ENCODE results near the gene CCDC92. TPM values are rescaled to one million over a fixed set of nuclear protein-coding genes. Genes with fewer than 3 reads are reported as not detected.

The CCDC92 gene
- total RNA-seq, 4 donors from 2014 or later, result 14.8 to 48.8 (median 21.1) TPM

- Histone ChIP-seq H3K4me1 (peaks cover 0 to 34% (median 5%) of the 10 kb centered on the region in 4 donors), H3K27ac (no peak overlapping the region), H3K27me3 (no peaks in the 10 kb centered on the region), H3K9me3 (no peaks in the 10 kb centered on the region), H3K4me3 (no peak overlapping the region), H3K36me3 (no peaks in the 10 kb centered on the region)
- no peak for TF ChIP-seq CTCF (IDR thresholded peaks at IDR 0.05)
- TF ChIP-seq POLR2A (IDR thresholded peaks at IDR 0.05), result no peak
- TF ChIP-seq POLR2AphosphoS5 (IDR thresholded peaks at IDR 0.05), result no peak
- no peak for TF ChIP-seq EP300 (IDR thresholded peaks at IDR 0.05; ENCODE audit: low read depth)
- intact Hi-C loops (cut with DNase I; ENCODE audit: low total_unique reads), result no loop called here
- in situ Hi-C loops (cut with MboI; ENCODE audit: low pct_ligation_motif_present in 1 of 4, low pct_unique_long_range_greater_than_20kb in 1 of 4, low sequenced_read_pairs in 3 of 4), result no loop called here
- 67 to 70% methylated on average over 9 to 12 of the region's 12 CpGs for WGBS, 2 donors (ENCODE audit: low coverage in 1 of 2)
- peak; percentile 33 for DNase-seq
Measured at GRCh38 chr12:123961585-123962345, 10.9 kb downstream of the CCDC92 start.

GRCh38 chr12:123960856-123961255, 11.8 kb downstream of the CCDC92 start:
- DNase-seq, result no peak
- H3K4me3 ChIP-seq, result no peak overlapping the region
- H3K27me3 ChIP-seq, result no peaks in the 10 kb centered on the region
- in situ Hi-C loops (cut with MboI; ENCODE audit: low pct_ligation_motif_present in 1 of 4, low pct_unique_long_range_greater_than_20kb in 1 of 4, low sequenced_read_pairs in 3 of 4), result no loop called here
- no peaks in the 10 kb centered on the region for H3K36me3 ChIP-seq
- TF ChIP-seq POLR2AphosphoS5 (IDR thresholded peaks at IDR 0.05), result no peak
- TF ChIP-seq EP300 (IDR thresholded peaks at IDR 0.05; ENCODE audit: low read depth), result no peak
- TF ChIP-seq CTCF (IDR thresholded peaks at IDR 0.05), result no peak
- no peak for TF ChIP-seq POLR2A (IDR thresholded peaks at IDR 0.05)
- peaks cover 0 to 34% (median 5%) of the 10 kb centered on the region in 4 donors for H3K4me1 ChIP-seq
- intact Hi-C loops (cut with DNase I; ENCODE audit: low total_unique reads), result no loop called here
- H3K27ac ChIP-seq, result no peak overlapping the region
- no peaks in the 10 kb centered on the region for H3K9me3 ChIP-seq
- 61 to 83% methylated on average over 3 to 4 of the region's 4 CpGs for WGBS, 2 donors (ENCODE audit: low coverage in 1 of 2)

GRCh38 chr12:123960029-123960735, 12.4 kb downstream of the CCDC92 start:
- intact Hi-C loops (cut with DNase I; ENCODE audit: low total_unique reads) (no loop called here), in situ Hi-C loops (cut with MboI; ENCODE audit: low pct_ligation_motif_present in 1 of 4, low pct_unique_long_range_greater_than_20kb in 1 of 4, low sequenced_read_pairs in 3 of 4) (no loop called here)
- Histone ChIP-seq H3K27ac (no peak overlapping the region), H3K4me1 (peaks cover 0 to 34% (median 5%) of the 10 kb centered on the region in 4 donors), H3K27me3 (no peaks in the 10 kb centered on the region), H3K36me3 (no peaks in the 10 kb centered on the region), H3K4me3 (no peak overlapping the region), H3K9me3 (no peaks in the 10 kb centered on the region)
- no peak for TF ChIP-seq POLR2A (IDR thresholded peaks at IDR 0.05)
- TF ChIP-seq CTCF (IDR thresholded peaks at IDR 0.05), result no peak
- TF ChIP-seq POLR2AphosphoS5 (IDR thresholded peaks at IDR 0.05), result no peak
- no peak for TF ChIP-seq EP300 (IDR thresholded peaks at IDR 0.05; ENCODE audit: low read depth)
- no peak for DNase-seq
- WGBS, 2 donors (ENCODE audit: low coverage in 1 of 2), result 78 to 89% methylated on average over 9 of the region's 9 CpGs

- Histone ChIP-seq H3K4me1 (peaks cover 0 to 28% (median 3%) of the 10 kb centered on the region in 4 donors), H3K4me3 (no peak overlapping the region), H3K9me3 (no peaks in the 10 kb centered on the region), H3K36me3 (no peaks in the 10 kb centered on the region), H3K27ac (no peak overlapping the region), H3K27me3 (no peaks in the 10 kb centered on the region)
- in situ Hi-C loops (cut with MboI; ENCODE audit: low pct_ligation_motif_present in 1 of 4, low pct_unique_long_range_greater_than_20kb in 1 of 4, low sequenced_read_pairs in 3 of 4) (no loop called here), intact Hi-C loops (cut with DNase I; ENCODE audit: low total_unique reads) (no loop called here)
- no peak for DNase-seq
- 91% methylated on average over 6 to 9 of the region's 9 CpGs for WGBS, 2 donors (ENCODE audit: low coverage in 1 of 2)
- no peak for TF ChIP-seq CTCF (IDR thresholded peaks at IDR 0.05)
- TF ChIP-seq POLR2A (IDR thresholded peaks at IDR 0.05), result no peak
- no peak for TF ChIP-seq EP300 (IDR thresholded peaks at IDR 0.05; ENCODE audit: low read depth)
- TF ChIP-seq POLR2AphosphoS5 (IDR thresholded peaks at IDR 0.05), result no peak
Measured at GRCh38 chr12:123958876-123959275, 13.8 kb downstream of the CCDC92 start.
